Stimulated activated CD4-positive, alpha-beta T cell treated with anti-CD3 and anti-CD28 coated beads, Interleukin-15, amount 100 ng/mL, for 1 hour (primary cell): Measurements from ENCODE around the gene RNF144B.
"Not testable (repeated sequence)": the region's sequence is repeated elsewhere in the genome, so short reads cannot be mapped to it uniquely, and the experiment has no call there.

Source experiments
- DNase-seq, 2 donors: peaks; one replicate each; pipeline ENCODE4 v3.0.0-alpha.2; 2020; ENCODE audit warnings: low read depth in 1 of 2, low spot score in 1 of 2

RNF144B gene

DNA sequence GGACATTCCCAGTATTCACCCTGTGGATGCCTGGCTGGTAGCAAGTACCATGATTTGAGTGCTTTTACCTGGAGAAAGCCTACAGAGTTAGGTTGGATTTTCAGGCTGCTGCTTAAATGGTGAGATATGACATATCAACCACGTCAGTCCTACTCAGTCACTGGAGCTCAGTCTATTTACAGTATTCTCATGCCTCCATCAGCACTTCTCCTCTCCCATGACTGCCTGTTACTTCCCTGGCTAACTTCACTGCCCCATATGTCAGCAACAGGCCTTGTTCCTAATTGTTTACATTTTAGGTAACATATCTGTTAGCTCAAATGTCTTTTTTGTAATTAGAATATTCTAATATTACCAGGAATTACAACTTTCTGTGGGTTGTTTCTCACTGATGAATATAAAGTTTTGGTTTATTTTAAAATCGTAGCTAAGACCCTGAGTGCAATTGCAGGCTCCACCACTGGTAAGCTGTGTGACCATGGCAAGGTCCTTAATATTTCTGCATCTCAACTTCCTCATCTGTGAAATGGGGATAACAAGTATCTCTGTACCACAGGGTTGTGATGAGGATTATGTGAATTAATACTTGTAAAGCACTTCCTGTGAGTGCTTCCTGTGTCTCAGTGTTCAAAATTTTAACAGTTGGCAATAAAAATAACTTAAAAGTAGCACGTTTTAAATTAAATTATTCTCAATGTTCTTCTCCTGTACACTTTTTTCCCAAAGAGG lies 54.3 kb downstream of the RNF144B start:
- no peak for DNase-seq

DNA sequence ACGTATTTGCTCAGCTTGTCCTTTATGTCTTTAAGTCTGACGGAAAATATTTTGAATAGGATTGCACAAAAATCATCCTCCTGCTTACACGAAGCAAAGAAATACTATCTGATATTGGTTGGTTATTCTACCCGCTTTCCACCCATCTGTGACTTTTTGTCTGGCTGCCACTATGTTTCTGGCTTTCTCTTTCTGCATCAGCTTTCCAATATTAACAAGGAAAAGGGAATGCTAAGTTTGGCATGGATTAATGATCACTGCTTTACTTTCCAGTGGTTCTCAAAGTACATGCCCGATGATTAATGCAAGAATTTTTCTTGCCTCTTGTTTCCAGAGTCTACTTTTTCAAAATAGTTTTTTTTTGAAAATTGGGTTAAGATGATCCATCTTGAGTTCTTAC lies 57.0 kb downstream of the RNF144B start:
- no peak for DNase-seq

DNA sequence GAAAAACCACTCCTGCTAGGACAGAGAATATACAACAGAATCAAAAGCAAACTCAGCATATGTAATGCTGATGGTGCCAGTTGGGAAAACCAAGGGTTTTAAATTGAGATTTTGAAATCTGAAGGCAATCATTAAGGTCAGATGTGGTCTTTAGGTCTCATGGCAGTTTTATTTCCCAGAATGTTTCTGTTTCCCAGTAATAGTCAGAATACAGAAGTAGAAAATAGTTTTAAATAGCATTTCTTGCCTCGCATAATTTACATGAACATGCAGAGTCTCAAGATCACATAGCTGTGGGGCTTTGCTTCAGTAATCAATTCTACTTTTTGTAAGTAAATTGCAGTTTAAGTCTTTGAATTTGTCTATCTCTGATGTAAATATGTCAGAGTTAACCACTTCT lies 58.1 kb downstream of the RNF144B start:
- no peak for DNase-seq

DNA sequence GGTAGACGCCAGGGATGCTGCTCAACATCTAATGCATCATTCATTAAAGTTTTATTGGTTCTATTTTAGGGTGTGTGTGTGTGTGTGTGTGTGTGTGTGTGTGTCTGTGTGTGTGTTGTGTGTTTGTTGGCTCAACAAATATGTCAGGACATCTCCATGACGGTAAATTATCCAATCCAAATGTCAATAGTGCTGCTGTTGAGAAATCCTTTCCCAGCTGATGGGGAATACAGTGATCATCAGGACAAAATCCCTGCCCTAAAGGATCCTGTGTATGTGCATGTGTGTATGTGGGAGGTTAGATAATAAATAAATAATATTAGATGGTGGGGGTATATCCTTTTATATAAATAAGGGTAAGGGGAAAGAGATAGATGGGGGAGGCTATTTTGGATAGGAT lies 59.6 kb downstream of the RNF144B start:
- no peak for DNase-seq

DNA sequence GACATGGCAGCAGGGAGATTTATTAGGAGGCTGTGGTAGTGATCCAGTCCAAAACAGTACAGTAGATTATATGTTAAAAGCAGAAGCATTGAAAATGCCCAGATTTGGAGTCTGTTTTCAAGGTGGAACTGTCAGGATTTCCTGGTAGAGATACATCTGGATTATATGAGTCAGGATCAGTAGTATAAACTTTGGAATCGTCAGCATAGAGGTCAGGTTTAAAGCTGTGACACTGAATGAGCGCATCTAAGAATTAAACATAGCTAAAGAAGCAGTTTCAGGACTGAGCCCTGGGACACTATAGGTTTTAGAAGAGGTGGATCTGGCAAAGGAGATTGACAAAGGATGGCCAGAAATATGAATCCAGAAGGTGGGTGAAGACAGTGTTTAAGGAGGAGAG lies 60.4 kb downstream of the RNF144B start:
- DNase-seq = no peak

DNA sequence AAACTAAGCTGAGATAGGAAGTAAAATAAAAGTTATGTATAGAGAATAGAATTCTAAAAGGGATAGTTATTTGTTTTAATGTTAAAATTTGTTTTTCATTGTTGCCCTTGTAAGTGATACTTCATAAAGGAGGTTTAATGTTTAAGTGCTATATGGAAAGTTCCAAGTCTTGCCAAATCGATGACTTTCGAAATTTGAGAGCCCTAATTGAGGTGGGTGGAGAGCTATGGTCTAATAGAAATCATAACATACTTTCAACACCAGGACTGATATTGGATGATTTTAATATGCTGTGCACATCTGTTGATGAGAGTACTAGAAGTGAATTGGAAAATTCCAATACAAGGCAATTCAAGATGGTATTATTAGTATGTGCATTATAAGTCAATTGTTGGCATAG lies 64.6 kb downstream of the RNF144B start:
- no peak for DNase-seq

DNA sequence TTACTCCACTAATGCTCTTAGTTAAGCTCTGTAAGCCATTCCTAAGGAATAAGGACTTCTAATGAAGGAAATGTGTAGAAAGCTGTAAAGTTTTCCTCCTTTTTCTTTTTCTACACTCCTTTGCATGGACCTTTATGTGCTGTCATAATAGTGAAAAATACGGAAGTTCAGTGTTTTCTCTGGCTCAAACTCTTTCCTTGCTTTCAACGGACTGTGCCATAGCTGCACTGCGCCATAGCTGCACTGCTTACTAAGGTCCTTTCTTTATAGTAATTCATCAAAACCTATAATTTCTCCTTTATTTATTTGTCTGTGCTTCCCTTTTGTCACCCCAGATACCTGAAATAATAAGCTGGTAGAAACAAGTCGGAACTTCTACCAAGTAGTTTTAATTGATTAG lies 67.3 kb downstream of the RNF144B start:
- no peak for DNase-seq

DNA sequence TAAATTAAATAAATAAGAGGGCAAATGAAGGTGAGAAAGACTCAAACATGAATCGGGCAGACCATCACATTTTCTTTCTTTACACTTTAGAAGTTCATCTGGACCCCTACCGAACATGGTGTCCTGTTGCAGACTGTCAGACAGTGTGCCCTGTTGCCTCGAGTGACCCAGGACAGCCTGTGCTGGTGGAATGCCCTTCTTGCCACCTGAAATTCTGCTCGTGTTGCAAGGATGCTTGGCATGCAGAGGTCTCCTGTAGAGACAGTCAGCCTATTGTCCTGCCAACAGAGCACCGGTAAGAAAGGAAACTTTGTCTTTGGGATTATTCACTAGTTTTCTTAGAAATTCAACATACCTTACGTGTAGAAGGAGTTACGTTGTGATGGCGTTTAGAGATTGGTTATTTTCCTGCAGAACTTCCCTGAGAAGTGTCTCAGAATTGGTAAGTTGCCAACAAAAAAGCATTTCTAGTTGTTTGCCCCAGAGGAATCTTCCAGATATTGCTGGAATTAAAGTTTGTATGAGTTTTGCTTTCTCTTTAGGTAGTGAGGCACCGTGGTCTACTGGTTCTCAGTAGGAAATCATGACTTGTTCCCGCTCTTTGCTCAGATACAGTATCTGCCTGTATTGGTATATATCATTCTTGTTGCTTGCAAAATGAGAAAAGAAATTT lies 70.1 kb downstream of the RNF144B start:
- DNase-seq = no peak

DNA sequence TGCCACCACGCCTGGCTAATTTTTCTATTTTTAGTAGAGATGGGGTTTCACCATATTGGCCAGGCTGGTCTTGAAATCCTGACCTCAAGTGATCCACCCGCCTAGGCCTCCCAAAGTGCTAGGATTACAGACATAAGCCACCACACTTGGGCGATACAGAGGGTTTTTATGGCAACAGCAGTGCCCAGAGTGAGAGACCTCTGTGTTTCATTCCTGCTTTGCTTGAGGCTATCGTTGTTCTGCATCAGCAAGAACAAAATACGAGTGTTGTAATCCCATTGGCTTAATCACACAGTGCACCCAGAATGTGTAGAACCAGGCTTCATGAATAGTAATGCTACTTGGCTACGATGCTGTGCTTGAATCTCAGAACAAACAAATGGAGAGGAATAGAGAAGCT lies 70.9 kb downstream of the RNF144B start:
- not testable (repeated sequence) for DNase-seq

DNA sequence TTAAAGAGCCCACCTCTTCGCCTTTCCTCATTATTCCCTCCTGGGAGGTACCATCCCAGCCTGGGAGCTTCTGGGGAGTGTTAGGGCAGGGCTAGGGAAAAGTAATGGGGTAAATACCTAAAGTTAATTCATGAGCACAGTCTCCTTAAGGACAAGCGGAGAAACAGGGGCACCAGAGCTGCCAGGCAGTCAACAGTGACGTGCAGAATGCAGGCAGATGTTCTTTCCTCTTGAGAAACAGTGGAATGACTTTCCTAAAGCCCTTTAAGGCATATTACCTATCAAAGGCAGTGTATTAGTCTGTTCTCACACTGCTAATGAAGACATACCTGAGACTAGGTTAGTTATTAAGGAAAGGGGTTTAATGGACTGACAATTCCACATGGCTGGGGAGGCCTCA lies 76.3 kb downstream of the RNF144B start:
- no peak for DNase-seq

DNA sequence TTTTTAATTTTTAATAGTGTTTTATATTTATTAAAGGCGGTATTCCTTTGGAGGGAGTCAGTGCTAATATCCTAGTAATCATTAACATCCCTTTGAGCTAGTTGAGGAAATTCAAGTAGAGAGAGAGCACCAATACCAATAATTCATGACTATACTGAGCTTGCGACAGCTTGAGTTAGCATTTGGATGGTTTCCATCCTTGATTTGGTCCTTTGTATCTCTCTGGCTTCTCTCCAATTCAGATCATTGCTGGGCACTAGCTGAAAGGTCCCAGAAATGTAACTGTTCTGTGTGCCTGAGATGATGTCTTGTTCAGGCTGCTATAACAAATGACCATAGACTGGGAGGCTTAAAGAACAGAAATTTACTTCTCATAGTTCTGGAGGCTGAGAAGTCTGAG lies 77.0 kb downstream of the RNF144B start:
- no peak for DNase-seq

DNA sequence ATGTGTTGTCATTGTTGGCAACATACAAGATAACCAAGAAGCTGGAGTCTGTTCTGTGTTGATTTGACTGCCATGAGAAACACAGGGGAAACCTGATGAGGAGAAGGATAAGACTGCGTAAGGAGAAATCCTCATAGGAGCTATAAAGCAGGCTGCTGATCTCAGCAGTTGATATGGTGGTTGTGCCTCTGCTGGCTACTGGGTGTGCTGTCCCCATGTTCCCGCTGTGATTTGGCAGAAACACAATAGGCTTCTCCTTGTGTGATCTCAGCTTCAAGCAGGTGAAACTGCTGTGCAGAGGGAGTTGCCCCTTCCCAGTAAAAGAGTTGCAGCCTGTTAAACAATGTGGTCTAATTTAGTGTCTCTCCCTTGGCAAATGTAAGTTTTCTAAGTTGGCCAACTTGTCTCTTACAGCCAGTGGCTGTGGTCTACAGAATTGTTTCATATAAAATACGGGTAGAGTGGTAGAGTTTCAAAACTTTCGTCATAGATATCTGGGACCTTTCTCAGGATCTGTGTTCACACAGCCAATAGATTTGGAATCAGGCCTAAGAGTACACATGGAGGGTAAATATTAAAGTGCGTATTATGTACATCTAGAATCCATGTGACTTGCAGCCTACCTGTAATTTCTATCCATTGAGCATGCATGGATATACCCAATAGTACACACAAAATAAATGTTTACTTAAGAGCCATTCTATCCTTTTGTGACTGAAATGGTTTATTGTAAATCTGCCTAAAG lies 78.4 kb downstream of the RNF144B start:
- no peak for DNase-seq

DNA sequence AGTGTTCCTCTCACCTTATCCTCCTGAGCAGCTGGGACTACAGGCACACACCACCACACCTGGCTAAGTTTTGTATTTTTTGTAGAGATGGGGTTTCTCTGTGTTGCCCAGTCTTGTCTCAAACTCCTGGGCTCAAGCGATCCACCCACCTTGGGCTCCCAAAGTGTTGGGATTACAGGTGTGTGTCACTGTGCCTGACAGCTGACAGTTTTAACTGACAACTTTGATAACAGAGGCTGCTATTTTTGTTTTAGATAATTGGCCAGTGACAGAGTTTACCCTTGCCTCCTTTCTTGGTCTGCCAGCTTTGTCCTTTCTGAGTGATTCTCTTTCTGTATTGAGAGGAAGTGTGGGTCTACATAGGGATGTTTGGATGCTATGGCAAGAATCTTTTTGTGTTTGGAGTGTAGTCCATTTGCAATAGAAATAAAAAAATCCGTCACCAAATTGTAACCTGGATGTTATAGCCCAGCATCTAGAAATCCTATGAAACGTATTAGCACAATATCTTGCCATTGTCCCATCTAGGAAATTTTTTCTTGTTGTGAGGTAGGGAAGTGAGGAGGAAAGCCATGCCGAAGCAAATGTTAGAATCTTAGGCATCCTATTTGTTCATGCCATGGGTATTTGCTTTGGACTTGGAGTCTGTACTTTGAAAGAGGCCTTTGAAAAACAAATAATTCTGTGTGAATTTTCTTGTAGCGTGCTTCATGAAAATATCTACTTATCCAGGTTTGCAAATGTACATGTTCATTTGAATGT lies 80.8 kb downstream of the RNF144B start:
- DNase-seq = no peak

DNA sequence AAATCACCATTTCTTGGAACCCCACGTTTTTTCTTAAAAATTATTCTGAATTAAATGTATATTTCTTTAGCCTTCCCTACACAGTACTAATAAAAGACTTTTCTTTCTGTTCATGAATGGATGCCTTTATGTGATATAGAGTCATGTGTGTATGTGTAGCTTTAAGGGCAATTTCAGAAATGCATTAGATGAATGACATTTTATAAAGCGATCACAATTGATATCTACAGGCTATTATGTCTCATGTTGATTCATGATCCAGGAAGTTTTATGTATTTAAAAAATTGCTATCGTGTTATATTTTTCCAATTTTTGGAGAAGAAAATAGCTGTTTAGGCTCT lies 81.3 kb downstream of the RNF144B start:
- no peak for DNase-seq

DNA sequence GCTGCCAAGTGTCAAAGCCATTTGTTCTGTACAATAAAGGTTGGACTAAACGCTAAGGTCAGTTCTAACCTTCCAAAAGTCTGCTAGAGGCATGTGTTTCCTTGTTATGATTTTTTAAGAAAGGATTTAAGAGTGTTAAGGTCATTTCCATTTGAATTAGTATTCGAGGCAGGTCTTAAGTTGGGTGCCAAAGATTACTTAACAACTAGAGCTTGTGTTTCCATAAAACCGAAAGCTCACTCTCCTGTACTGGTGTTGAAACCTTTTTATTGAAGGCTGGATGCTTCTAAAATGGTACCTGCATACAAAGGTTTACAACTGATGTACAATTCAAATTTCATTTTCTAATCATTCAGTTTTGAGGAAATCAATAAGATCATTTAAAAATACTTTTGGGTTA lies 82.4 kb downstream of the RNF144B start:
- no peak for DNase-seq

DNA sequence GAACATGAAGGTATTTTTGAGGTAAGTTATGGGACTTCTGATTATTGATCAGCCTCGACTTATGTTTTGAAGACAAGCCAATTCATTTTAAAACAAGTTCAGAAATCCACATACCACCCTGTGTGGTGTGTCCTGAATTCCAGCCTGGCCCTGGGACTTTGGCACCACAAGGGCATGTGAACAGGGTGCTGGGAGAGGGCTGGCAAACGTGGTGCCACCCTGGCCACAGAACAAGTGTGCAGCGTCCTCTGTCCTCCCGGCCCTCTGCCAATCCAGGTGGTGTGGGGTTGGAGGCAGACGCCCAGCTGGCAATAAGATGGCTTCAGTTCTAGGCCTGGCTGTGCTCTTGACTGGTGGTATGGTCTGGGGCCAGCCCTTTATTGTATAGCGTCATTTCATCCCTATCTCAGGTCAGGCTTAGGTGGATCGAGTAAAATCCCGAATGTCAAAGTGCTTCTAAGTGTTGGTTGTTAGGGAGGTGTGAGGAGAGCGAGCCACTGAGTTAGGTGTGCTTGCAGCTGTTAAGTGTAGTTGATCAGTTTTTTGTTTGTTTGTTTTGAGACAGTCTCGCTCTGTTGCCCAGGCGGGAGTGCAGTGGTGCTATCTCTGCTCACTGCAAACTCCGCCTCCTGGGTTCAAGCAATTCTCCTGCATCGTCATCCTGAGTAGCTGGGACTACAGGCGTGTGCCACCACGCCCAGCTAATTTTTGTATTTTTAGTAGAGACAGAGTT lies 84.2 kb downstream of the RNF144B start:
- no peak for DNase-seq

DNA sequence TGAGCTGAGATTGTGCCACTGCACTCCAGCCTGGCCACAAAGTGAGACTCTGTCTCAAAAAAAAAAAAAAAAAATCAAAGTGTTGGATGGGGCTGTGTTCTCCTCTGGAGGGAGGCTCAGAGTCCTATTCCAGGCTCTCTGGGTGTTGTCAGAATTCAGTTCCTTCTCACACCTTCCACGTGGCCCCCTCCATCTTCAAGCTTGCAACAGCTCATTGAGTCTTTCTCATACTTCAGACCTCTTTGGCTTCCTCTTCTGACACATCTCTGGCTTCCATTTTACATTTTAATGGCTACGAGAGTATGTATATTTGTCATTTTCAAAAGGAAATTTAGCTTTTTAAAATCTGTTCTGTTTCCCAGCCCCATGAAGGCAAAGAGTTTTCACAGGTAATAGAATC lies 85.8 kb downstream of the RNF144B start:
- DNase-seq = no peak

DNA sequence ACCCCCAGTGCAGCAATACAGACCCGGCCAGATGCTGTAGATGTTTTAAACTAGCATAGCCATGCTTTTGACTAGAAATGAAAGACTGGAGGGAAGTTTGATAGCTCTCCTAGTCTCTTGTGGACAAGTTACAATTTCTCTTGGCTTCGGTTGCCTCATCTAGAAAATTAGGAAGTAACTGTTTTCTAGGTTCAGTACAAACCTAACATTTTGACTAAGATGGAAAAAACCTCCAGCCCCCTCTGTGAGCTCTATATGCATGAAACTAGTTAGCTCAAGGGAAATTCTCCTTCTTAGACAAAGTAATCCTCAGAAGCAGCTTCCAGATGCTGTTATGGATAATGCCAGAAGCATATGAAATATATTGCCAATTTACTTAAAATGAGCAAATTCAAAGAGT lies 86.6 kb downstream of the RNF144B start:
- DNase-seq = no peak

DNA sequence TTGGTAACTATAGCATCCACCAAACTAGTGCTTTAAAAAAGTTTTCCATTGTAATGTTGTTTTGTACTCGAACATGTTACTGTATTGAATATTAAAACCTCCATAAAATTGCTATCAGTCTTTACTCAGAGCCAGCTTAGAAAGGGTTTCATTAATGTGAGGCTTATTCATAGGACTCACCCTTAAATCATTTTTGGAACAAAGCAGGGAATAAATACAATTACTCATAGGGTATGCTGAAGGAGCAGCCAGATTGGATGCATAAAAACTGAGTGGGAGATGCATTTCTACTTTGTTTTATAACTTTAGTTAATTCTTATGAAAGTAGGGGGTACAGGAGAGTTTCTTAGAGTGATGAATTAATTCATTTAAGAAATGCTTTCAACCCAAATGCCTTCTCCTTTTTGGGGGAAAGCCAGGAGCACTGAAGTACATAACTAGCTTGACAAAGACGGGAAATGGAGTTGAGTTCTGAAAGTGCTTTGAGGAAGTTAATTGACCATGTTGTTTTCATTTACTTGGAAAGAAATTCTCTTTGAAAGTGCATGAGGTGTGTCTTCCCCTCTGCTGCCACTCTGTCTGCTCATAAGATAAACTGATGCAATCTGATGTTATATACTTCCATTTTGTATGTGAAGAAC lies 90.3 kb downstream of the RNF144B start:
- DNase-seq = no peak

DNA sequence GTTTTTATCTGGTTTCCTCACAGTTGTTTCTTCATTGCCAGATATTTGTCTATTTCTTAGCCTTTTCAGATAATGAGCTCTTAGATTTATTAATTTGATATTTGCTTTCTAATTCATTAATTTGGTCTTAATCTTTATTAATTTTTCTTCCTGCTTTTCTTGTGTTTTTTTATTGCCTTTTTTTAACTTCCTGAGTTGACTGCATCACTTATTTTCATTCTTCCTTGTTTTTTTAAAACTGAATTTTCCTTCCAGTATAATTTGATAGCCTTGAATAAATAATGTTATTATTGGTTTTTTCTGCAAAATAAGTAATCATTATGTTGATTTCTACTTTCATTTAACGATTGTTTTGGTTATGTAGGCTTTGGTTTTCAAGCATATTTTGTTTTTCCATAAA lies 91.5 kb downstream of the RNF144B start:
- no peak for DNase-seq

DNA sequence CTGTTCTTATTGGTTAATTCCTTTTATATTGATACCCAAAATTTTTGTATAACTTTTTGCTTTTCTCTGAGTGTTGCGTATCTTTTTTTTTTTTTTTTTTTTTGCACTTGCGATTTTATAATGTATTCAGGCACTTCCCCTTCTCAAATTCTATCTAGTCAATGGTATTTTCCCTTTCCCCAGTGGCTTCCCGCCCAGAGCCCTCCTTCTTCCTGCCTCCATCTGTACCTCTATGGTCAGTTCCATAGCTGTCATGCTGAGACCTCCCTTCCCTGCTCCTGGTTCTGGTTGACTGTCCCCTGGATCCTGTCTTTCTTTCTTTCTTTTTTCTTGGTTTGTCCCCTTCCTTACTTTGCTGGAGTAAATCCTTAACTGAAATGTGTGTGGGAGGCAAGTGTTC lies 94.7 kb downstream of the RNF144B start:
- no peak for DNase-seq
